Measurements from ENCODE around the gene PPP2R3A.
A peak's percentile ranks its signal among the peaks of the same experiment; 100 is the strongest.

PPP2R3A gene

DNA sequence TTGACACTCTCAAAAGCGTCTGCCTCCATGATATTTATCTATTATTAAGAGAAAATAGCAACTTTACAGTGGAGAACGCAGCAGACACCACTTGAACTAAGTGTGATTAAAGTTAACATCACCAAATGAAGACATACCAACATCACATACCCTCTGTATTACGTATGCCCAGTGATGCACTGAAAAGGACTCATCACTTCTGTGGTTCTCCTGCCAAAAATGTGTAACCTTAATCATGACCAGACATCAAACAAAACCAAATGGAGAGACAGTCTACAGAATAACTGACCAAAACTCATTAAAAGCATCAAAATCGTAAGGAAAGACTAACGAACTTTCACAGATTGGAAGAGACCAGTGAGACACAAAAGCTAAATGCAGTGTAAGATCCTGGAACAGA is 103.2 kb downstream of the PPP2R3A start:
- TF ChIP-seq, protein P1, sequence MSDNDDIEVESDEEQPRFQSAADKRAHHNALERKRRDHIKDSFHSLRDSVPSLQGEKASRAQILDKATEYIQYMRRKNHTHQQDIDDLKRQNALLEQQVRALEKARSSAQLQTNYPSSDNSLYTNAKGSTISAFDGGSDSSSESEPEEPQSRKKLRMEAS (IDR thresholded peaks at IDR 0.05; ENCODE audit: low read depth, low read length): no peak
- no peak for TF ChIP-seq MYC (IDR thresholded peaks at IDR 0.05; ENCODE audit: low read depth, low read length)
- TF ChIP-seq, protein P2, sequence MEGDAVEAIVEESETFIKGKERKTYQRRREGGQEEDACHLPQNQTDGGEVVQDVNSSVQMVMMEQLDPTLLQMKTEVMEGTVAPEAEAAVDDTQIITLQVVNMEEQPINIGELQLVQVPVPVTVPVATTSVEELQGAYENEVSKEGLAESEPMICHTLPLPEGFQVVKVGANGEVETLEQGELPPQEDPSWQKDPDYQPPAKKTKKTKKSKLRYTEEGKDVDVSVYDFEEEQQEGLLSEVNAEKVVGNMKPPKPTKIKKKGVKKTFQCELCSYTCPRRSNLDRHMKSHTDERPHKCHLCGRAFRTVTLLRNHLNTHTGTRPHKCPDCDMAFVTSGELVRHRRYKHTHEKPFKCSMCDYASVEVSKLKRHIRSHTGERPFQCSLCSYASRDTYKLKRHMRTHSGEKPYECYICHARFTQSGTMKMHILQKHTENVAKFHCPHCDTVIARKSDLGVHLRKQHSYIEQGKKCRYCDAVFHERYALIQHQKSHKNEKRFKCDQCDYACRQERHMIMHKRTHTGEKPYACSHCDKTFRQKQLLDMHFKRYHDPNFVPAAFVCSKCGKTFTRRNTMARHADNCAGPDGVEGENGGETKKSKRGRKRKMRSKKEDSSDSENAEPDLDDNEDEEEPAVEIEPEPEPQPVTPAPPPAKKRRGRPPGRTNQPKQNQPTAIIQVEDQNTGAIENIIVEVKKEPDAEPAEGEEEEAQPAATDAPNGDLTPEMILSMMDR (IDR thresholded peaks at IDR 0.05; ENCODE audit: low read depth, low read length): no peak
- no peak for DNase-seq (ENCODE audit: low read depth)
- no peak overlapping the region for H3K4me3 ChIP-seq (ENCODE audit: low read depth, low read length)

DNA sequence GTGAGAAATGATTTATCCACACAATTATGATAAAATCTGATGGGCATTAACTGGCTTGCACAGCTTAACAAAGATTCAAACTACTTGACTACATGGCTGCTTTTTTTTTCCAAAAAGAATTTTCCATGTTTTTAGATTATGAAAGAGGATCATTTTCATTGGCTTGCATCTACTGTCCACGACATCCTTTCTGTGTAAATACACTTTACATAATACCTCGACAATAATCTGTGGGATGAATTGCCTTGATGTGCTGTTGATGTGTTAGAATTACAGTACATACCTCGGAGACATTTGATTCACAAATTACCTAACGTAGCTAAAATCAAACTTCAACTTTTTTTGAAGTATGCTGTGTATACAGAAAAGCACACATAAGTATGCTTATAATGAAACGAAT is 104.4 kb downstream of the PPP2R3A start:
- DNase-seq (ENCODE audit: low read depth): no peak
- no peak overlapping the region for H3K4me3 ChIP-seq (ENCODE audit: low read depth, low read length)
- no peak for TF ChIP-seq MYC (IDR thresholded peaks at IDR 0.05; ENCODE audit: low read depth, low read length)
- TF ChIP-seq, protein P1 (IDR thresholded peaks at IDR 0.05; ENCODE audit: low read depth, low read length): no peak
- no peak for TF ChIP-seq POLR2A (IDR thresholded peaks at IDR 0.05; ENCODE audit: extremely low read depth, insufficient read length)
- TF ChIP-seq, protein P2 (IDR thresholded peaks at IDR 0.05; ENCODE audit: low read depth, low read length): no peak

DNA sequence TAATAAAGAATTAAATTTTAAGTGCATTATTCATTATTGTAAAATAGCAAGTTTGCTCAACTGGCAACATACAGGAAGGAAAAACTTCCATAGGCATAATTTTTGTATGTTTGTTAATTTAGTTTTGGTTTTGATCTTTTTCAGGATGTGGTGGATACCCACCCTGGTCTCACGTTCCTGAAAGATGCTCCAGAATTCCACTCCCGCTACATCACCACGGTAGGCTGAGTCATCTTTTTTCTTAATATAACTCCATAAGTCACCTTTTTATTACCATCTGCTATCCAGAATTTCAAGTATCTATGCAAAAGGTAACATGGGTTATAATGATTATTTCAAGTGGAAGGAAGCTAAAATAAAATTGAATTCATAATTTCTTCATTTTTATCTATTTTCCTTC is 104.8 kb downstream of the PPP2R3A start:
- DNase-seq (ENCODE audit: low read depth): no peak
- TF ChIP-seq POLR2A (IDR thresholded peaks at IDR 0.05; ENCODE audit: extremely low read depth, insufficient read length) (no peak), MYC (IDR thresholded peaks at IDR 0.05; ENCODE audit: low read depth, low read length) (no peak)
- TF ChIP-seq, protein P2 (IDR thresholded peaks at IDR 0.05; ENCODE audit: low read depth, low read length): no peak
- TF ChIP-seq, protein P1 (IDR thresholded peaks at IDR 0.05; ENCODE audit: low read depth, low read length): no peak
- no peak overlapping the region for H3K4me3 ChIP-seq (ENCODE audit: low read depth, low read length)

- peak; percentile 20 for DNase-seq (ENCODE audit: low read depth)
- H3K4me3 ChIP-seq (ENCODE audit: low read depth, low read length): no peak overlapping the region
- TF ChIP-seq, protein P1 (IDR thresholded peaks at IDR 0.05; ENCODE audit: low read depth, low read length): no peak
These were observed 105.7 kb downstream of the PPP2R3A start for GRCh38 chr3:136070953-136071949.

DNA sequence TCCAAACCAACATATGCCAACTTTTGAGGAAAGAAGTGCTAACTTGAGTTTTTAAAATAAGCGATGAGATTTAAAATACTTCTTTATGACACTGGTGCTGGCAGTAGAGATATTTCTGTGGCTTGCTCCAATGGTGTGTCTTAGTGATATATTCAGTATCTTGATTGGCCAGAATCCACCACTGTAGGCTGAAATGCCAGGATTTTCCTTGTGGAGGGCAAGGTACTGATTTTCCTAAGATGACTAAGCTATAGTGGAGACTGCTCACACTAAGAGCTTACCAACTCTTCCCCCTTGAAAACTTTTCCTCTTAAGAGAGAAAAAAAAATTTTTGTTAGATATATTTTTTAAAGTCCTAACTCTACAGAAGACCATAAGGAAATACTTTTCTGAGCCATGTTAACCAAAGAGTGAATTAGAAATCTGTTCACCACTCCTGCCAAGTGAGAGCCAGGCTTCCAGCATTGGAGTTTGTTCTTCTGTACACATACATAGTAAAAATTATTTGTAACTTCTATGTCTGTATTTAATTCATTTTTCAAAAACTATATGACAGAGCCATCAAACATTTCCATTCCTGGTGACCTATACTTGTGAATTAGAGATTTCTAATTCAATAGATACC is 109.1 kb downstream of the PPP2R3A start:
- TF ChIP-seq, protein P2 (IDR thresholded peaks at IDR 0.05; ENCODE audit: low read depth, low read length): no peak
- no peak for TF ChIP-seq POLR2A (IDR thresholded peaks at IDR 0.05; ENCODE audit: extremely low read depth, insufficient read length)
- no peak for TF ChIP-seq MYC (IDR thresholded peaks at IDR 0.05; ENCODE audit: low read depth, low read length)
- TF ChIP-seq, protein P1 (IDR thresholded peaks at IDR 0.05; ENCODE audit: low read depth, low read length): no peak
- no peak for DNase-seq (ENCODE audit: low read depth)
- H3K4me3 ChIP-seq (ENCODE audit: low read depth, low read length): no peak overlapping the region
